Liver (tissue), 9 donors: ENCODE data around the gene TRDMT1. TPM values are rescaled to one million over a fixed set of nuclear protein-coding genes. Genes with fewer than 3 reads are reported as not detected.

ENCODE experiments used
- DNase-seq: peaks from one replicate; pipeline ENCODE4 v3.0.0-alpha.2; 2017; ENCODE audit warnings: low spot score
- H3K27ac ChIP-seq, 2 donors: one replicate each; pipeline ENCODE4 v1.7.0; 2013; ENCODE audit warnings: inconsistent platforms in 2 of 2, low read length in 2 of 2, control low read depth in 1 of 2, low read depth in 1 of 2, mild to moderate bottlenecking in 1 of 2
- H3K27me3 ChIP-seq, 4 donors: one replicate each; pipeline versions ENCODE4 v1.6.1 to v1.7.0; 2013; ENCODE audit warnings: low read length in 3 of 4, inconsistent platforms in 1 of 4, mild to moderate bottlenecking in 1 of 4, moderate library complexity in 1 of 4; ENCODE audit not compliant: control insufficient read depth in 4 of 4, insufficient read depth in 4 of 4
- H3K36me3 ChIP-seq, 4 donors: one replicate each; pipeline versions ENCODE4 v1.6.1 to v1.7.0; 2013; ENCODE audit warnings: low read length in 3 of 4, mild to moderate bottlenecking in 3 of 4, low read depth in 1 of 4, moderate library complexity in 1 of 4; ENCODE audit not compliant: control insufficient read depth in 4 of 4, insufficient read depth in 3 of 4
- H3K4me1 ChIP-seq, 4 donors: one replicate each; pipeline versions ENCODE4 v1.6.1 to v1.7.0; 2013; ENCODE audit warnings: low read length in 3 of 4, mild to moderate bottlenecking in 3 of 4, moderate library complexity in 1 of 4; ENCODE audit not compliant: control insufficient read depth in 4 of 4, insufficient read depth in 4 of 4
- H3K4me3 ChIP-seq, 3 donors: one replicate each; pipeline versions ENCODE4 v1.6.1 to v1.7.0; 2013; ENCODE audit warnings: low read length in 3 of 3, control low read depth in 1 of 3, low read depth in 1 of 3, mild to moderate bottlenecking in 1 of 3
- H3K9ac ChIP-seq, 2 donors: one replicate each; pipeline ENCODE4 v1.7.0; 2013; ENCODE audit warnings: low read length in 2 of 2, mild to moderate bottlenecking in 2 of 2, moderate library complexity in 2 of 2, control low read depth in 1 of 2, low read depth in 1 of 2
- H3K9me3 ChIP-seq, 4 donors: one replicate each; pipeline versions ENCODE4 v1.6.1 to v1.7.0; 2013; ENCODE audit warnings: low read length in 3 of 4; ENCODE audit not compliant: control insufficient read depth in 4 of 4
- ATF3 ChIP-seq: IDR thresholded peaks from 2 replicates; pipeline ENCODE4 v1.6.1; 2016; ENCODE audit warnings: antibody characterized with exemption
- CTCF ChIP-seq: fragments of 150-350 bp; IDR thresholded peaks from 2 replicates; pipeline ENCODE4 v1.5.1; 2017; ENCODE audit warnings: improper control_type of control experiment, low read depth, low read length; ENCODE audit not compliant: missing input control
- EGR1 ChIP-seq, 2 donors: IDR thresholded peaks; 2 replicates each; pipeline ENCODE4 v1.6.1; 2016 to 2018; ENCODE audit warnings: antibody characterized with exemption in 2 of 2, low read depth in 2 of 2
- FOXA1 ChIP-seq: IDR thresholded peaks from 2 replicates; pipeline ENCODE4 v1.6.1; 2016; ENCODE audit warnings: antibody characterized with exemption
- FOXA2 ChIP-seq: IDR thresholded peaks from 2 replicates; pipeline ENCODE4 v1.6.1; 2016; ENCODE audit warnings: antibody characterized with exemption
- GABPA ChIP-seq, 2 donors: IDR thresholded peaks in 1 of 2; conservative IDR thresholded peaks in 1 of 2; 2 replicates each; pipeline ENCODE4 v1.6.1; 2016; ENCODE audit warnings: antibody characterized with exemption in 2 of 2, mild to moderate bottlenecking in 1 of 2, moderate library complexity in 1 of 2
- HNF4A ChIP-seq, 2 donors: conservative IDR thresholded peaks; 2 replicates each; pipeline ENCODE4 v1.6.1; 2016; ENCODE audit warnings: antibody characterized with exemption in 2 of 2, mild to moderate bottlenecking in 2 of 2
- JUND ChIP-seq, 2 donors: IDR thresholded peaks; 2 replicates each; pipeline ENCODE4 v1.6.1; 2016; ENCODE audit warnings: antibody characterized with exemption in 2 of 2
- MAX ChIP-seq: IDR thresholded peaks from 2 replicates; pipeline ENCODE4 v1.6.1; 2016; ENCODE audit warnings: antibody characterized with exemption
- REST ChIP-seq: IDR thresholded peaks from 2 replicates; pipeline ENCODE4 v1.6.1; 2016; ENCODE audit warnings: antibody characterized with exemption, mild to moderate bottlenecking
- RXRA ChIP-seq, 2 donors: IDR thresholded peaks; 2 replicates each; pipeline ENCODE4 v1.6.1; 2017 to 2018; ENCODE audit warnings: antibody characterized with exemption in 2 of 2, mild to moderate bottlenecking in 1 of 2
- SP1 ChIP-seq: IDR thresholded peaks from 2 replicates; pipeline ENCODE4 v1.6.1; 2018; ENCODE audit warnings: antibody characterized with exemption, mild to moderate bottlenecking
- TAF1 ChIP-seq: conservative IDR thresholded peaks from 2 replicates; pipeline ENCODE4 v1.6.1; 2016; ENCODE audit warnings: antibody characterized with exemption, mild to moderate bottlenecking
- YY1 ChIP-seq: IDR thresholded peaks from 2 replicates; pipeline ENCODE4 v1.6.1; 2016; ENCODE audit warnings: antibody characterized with exemption, mild to moderate bottlenecking
- ZBTB33 ChIP-seq: IDR thresholded peaks from 2 replicates; pipeline ENCODE4 v1.6.1; 2016; ENCODE audit warnings: antibody characterized with exemption
- WGBS: extraction: QIAGEN DNeasy Blood & Tissue Kit; methylation state at CpG from one replicate; pipeline ENCODE4 v1.1.7; 2013; 5-methylcytosine and 5-hydroxymethylcytosine counted together
- polyA plus RNA-seq, 2 donors: library from polyadenylated mRNA; stranded (reverse) in 1 of 2; unstranded in 1 of 2; fragments of 200-250 nt in 1 of 2; fragments of >200 nt in 1 of 2; fragmentation: Nextera tagmentation in 1 of 2; extraction: Ambion mirVana in 1 of 2; gene quantifications; one replicate each; pipeline versions ENCODE4 v1.2.1 to v1.2.3, GENCODE V29; 2013 to 2015
- total RNA-seq, 2 donors: library from RNA; depleted of rRNA; stranded (reverse); fragments of >200 nt; gene quantifications; one replicate each; pipeline ENCODE4 v1.2.3, GENCODE V29; 2014
- donor health status: healthy.
- donor health status: healthy.
- donor health status: healthy.
- donor health status: healthy.
- donor health status: healthy.

The TRDMT1 gene
- total and polyA plus RNA-seq, 4 donors: 0.38 to 2.4 (median 1.1) TPM

- Histone ChIP-seq H3K4me1 (no peaks in the 10 kb centered on the region), H3K36me3 (no peaks in the 10 kb centered on the region), H3K27ac (no peak overlapping the region), H3K9ac (no peak overlapping the region), H3K9me3 (peaks cover 0 to 2% (median 0%) of the 10 kb centered on the region in 4 donors), H3K4me3 (no peak overlapping the region), H3K27me3 (no peaks in the 10 kb centered on the region)
- no peak for DNase-seq
- TF ChIP-seq SP1 (no peak), CTCF (no peak), HNF4A (conservative IDR thresholded peaks at IDR 0.05) (no peak), TAF1 (no peak), ATF3 (no peak), FOXA1 (no peak), FOXA2 (no peak), MAX (no peak), REST (no peak), EGR1 (IDR thresholded peaks at IDR 0.05; ENCODE audit: low read depth in 2 of 2) (no peak), ZBTB33 (no peak), GABPA (IDR thresholded peaks at IDR 0.05 in 1 of 2, conservative IDR thresholded peaks at IDR 0.05 in 1 of 2) (no peak)
- 86% methylated on average over 1 of the region's 1 CpG for WGBS
Measured at GRCh38 chr10:17247210-17247609, 45.7 kb upstream of the TRDMT1 start.

GRCh38 chr10:17244700-17245365 is 43.4 kb upstream of the TRDMT1 start:
- Histone ChIP-seq H3K4me1 (no peaks in the 10 kb centered on the region), H3K36me3 (no peaks in the 10 kb centered on the region), H3K4me3 (no peak overlapping the region), H3K27ac (no peak overlapping the region), H3K9me3 (peaks cover 0 to 3% (median under 1%) of the 10 kb centered on the region in 4 donors), H3K9ac (no peak overlapping the region), H3K27me3 (peaks cover 0 to 4% (median 0%) of the 10 kb centered on the region in 4 donors)
- TF ChIP-seq RXRA (IDR thresholded peaks at IDR 0.05) (no peak), GABPA (IDR thresholded peaks at IDR 0.05 in 1 of 2, conservative IDR thresholded peaks at IDR 0.05 in 1 of 2) (no peak), MAX (no peak), JUND (IDR thresholded peaks at IDR 0.05) (no peak), YY1 (no peak), FOXA2 (no peak), EGR1 (IDR thresholded peaks at IDR 0.05; ENCODE audit: low read depth in 2 of 2) (no peak)
- DNase-seq: no peak
